H1 (cell line): ENCODE measurements around the gene ACP6. TPM values are rescaled to one million over a fixed set of nuclear protein-coding genes. Genes with fewer than 3 reads are reported as not detected.

Source experiments
- BACH1 ChIP-seq: IDR thresholded peaks from 2 replicates; pipeline ENCODE4 v1.6.1; 2012; ENCODE audit warnings: low read length, improper control_type of control experiment
- CHD7 ChIP-seq: fragments of 300-600 bp; sonication (generic); IDR thresholded peaks from 2 replicates; pipeline ENCODE4 v1.7.1; 2012; ENCODE audit warnings: low read length, moderate library complexity, mild to moderate bottlenecking, inconsistent platforms; ENCODE audit not compliant: insufficient replicate concordance
- CTCF ChIP-seq, 3 experiments: IDR thresholded peaks; 1 replicate in 2 of 3; 2 replicates in 1 of 3; pipeline versions ENCODE4 v1.5.1 to v1.6.1; 2011; ENCODE audit warnings: low read length in 3 of 3, mild to moderate bottlenecking in 3 of 3, inconsistent platforms in 2 of 3, low read depth in 1 of 3, moderate library complexity in 1 of 3; ENCODE audit not compliant: insufficient read depth in 1 of 3; ENCODE audit errors: control extremely low read depth in 1 of 3
- HDAC6 ChIP-seq: IDR thresholded peaks from one replicate; pipeline ENCODE4 v1.7.1; 2012; ENCODE audit warnings: low read depth, mild to moderate bottlenecking, inconsistent platforms, low read length, moderate library complexity
- KDM1A ChIP-seq: fragments of 200-600, 300-600 bp; sonication (generic); IDR thresholded peaks from 2 replicates; pipeline ENCODE4 v1.7.1; 2016; ENCODE audit warnings: mild to moderate bottlenecking, low read length, borderline replicate concordance
- KDM5A ChIP-seq: fragments of 200-600 bp; IDR thresholded peaks from 2 replicates; pipeline ENCODE4 v1.7.1; 2012; ENCODE audit warnings: mild to moderate bottlenecking, low read length, inconsistent platforms, mixed read lengths
- RBBP5 ChIP-seq: IDR thresholded peaks from 2 replicates; pipeline ENCODE4 v1.7.1; 2012; ENCODE audit warnings: low read depth, mild to moderate bottlenecking, inconsistent platforms, low read length, moderate library complexity, borderline replicate concordance
- RNF2 ChIP-seq: fragments of 200-900, 300-1000 bp; sonication (generic); IDR thresholded peaks from 2 replicates; pipeline ENCODE4 v1.7.1; 2016; ENCODE audit warnings: borderline replicate concordance, low read depth, mild to moderate bottlenecking, antibody characterized with exemption, low read length; ENCODE audit not compliant: poor library complexity, severe bottlenecking; ENCODE audit errors: missing control alignments
- SP4 ChIP-seq: IDR thresholded peaks from 2 replicates; pipeline ENCODE4 v1.6.1; 2012; ENCODE audit warnings: low read length, inconsistent platforms
- polyA plus RNA-seq, 7 experiments: library from polyadenylated mRNA; depleted of rRNA in 3 of 7; stranded (reverse) in 5 of 7; unstranded in 2 of 7; fragments of >200 nt in 5 of 7; fragments of 200-250 nt in 2 of 7; gene quantifications; 1 replicate in 5 of 7; 2 replicates in 1 of 7; 4 replicates in 1 of 7; pipeline versions ENCODE4 v1.2.1 to v1.2.3, GENCODE V29; 2011 to 2013; ENCODE audit warnings: missing spikeins in 2 of 7, mixed read lengths in 2 of 7
- total RNA-seq: library from RNA; stranded (reverse); fragmentation: NEBNext Ultra II Directional; extraction: Animal tissue kit (Norgen Biotek cat#: 25700); gene quantifications from 2 replicates; pipeline ENCODE4 v1.2.1, GENCODE V29; 2021

The ACP6 gene
- total and polyA plus RNA-seq, 2 of the 8 experiments (the other 6 are each of a cell fraction or from before 2014, with no cell fraction given), result 11.4 to 17.7 TPM

GRCh38 chr1:147633759-147634158, 36.6 kb downstream of the ACP6 start (continued):
- TF ChIP-seq CHD7 (no peak), RBBP5 (no peak), RNF2 (no peak), CTCF (IDR thresholded peaks at IDR 0.05; ENCODE audit: control extremely low read depth in 1 of 3, insufficient read depth in 1 of 3, low read depth in 1 of 3, low read length in 3 of 3) (no peak), KDM1A (no peak), KDM5A (no peak), HDAC6 (no peak), BACH1 (no peak), SP4 (no peak)
